Measurements from ENCODE around the gene HIKESHI. TPM values are rescaled to one million over a fixed set of nuclear protein-coding genes. Genes with fewer than 3 reads are reported as not detected.

HIKESHI gene
- total and polyA plus RNA-seq, 2 experiments from 2014 or later: 71.2 to 162 TPM

DNA sequence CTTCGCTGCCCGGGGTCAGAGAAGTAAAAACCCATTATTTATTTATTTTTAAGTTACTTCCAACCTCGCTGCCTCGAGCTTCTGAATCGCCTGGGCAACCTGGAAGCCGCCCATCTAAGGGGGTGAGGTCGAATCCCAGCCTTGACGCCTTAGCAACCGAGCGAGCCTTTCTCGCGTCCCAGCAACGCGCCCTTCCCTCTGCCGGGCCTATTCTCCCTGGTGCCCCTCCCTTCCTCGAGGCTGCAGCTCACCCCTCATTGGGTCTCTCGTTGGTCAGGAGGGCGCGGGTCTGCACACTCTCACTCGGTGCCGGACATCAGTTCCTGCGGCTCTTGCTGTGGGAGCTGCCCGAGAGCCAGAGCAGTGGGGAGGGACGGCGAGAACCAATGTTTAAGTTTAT is 72.5 kb downstream of the HIKESHI start, which contains the start of gene CCDC81:
Gene CCDC81 (plus strand): TSS at position 302 of the 400 bp plus-strand sequence. CDS start 277 bp downstream, outside the sequence.
- peak; percentile 100 for ATAC-seq

More for the DNA sequence above, 72.5 kb downstream of the HIKESHI start, which contains the start of gene CCDC81:
- no peaks in the 10 kb centered on the region for H3K27me3 ChIP-seq (ENCODE audit: insufficient read depth)
- H3K36me3 ChIP-seq (ENCODE audit: insufficient read depth): no peaks in the 10 kb centered on the region
- H3F3A ChIP-seq (replicated peaks; ENCODE audit: low read depth): no peaks in the 10 kb centered on the region
- peaks cover 11% of the 10 kb centered on the region for H3K4me1 ChIP-seq (ENCODE audit: insufficient read depth)
- no peaks in the 10 kb centered on the region for H3K79me2 ChIP-seq (replicated peaks; ENCODE audit: insufficient read depth)
- peak within 1 kb of the TSS; percentile 93 for H2AFZ ChIP-seq
- H3K27me3 Mint-ChIP-seq (ENCODE audit: insufficient read depth, low read depth, poor library complexity): peaks cover 3% of the 10 kb centered on the region
- peaks cover 13% of the 10 kb centered on the region for H3K4me1 Mint-ChIP-seq
- DNase-seq (ENCODE audit: low spot score): peak; percentile 95
- peak within 1 kb of the TSS; percentile 84 for H3K4me2 ChIP-seq
- TF ChIP-seq CREB1 (CRISPR knock-in tag; IDR thresholded peaks at IDR 0.05; ENCODE audit: low read depth) (no peak), EZH2phosphoT487 (IDR thresholded peaks at IDR 0.05; ENCODE audit: unreplicated experiment) (no peak), ZNF331 (CRISPR knock-in tag; IDR thresholded peaks at IDR 0.05; ENCODE audit: low read depth) (no peak)
- TF ChIP-seq, protein P1, sequence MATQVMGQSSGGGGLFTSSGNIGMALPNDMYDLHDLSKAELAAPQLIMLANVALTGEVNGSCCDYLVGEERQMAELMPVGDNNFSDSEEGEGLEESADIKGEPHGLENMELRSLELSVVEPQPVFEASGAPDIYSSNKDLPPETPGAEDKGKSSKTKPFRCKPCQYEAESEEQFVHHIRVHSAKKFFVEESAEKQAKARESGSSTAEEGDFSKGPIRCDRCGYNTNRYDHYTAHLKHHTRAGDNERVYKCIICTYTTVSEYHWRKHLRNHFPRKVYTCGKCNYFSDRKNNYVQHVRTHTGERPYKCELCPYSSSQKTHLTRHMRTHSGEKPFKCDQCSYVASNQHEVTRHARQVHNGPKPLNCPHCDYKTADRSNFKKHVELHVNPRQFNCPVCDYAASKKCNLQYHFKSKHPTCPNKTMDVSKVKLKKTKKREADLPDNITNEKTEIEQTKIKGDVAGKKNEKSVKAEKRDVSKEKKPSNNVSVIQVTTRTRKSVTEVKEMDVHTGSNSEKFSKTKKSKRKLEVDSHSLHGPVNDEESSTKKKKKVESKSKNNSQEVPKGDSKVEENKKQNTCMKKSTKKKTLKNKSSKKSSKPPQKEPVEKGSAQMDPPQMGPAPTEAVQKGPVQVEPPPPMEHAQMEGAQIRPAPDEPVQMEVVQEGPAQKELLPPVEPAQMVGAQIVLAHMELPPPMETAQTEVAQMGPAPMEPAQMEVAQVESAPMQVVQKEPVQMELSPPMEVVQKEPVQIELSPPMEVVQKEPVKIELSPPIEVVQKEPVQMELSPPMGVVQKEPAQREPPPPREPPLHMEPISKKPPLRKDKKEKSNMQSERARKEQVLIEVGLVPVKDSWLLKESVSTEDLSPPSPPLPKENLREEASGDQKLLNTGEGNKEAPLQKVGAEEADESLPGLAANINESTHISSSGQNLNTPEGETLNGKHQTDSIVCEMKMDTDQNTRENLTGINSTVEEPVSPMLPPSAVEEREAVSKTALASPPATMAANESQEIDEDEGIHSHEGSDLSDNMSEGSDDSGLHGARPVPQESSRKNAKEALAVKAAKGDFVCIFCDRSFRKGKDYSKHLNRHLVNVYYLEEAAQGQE (IDR thresholded peaks at IDR 0.05; ENCODE audit: unreplicated experiment): no peak
- TF ChIP-seq, protein P2, sequence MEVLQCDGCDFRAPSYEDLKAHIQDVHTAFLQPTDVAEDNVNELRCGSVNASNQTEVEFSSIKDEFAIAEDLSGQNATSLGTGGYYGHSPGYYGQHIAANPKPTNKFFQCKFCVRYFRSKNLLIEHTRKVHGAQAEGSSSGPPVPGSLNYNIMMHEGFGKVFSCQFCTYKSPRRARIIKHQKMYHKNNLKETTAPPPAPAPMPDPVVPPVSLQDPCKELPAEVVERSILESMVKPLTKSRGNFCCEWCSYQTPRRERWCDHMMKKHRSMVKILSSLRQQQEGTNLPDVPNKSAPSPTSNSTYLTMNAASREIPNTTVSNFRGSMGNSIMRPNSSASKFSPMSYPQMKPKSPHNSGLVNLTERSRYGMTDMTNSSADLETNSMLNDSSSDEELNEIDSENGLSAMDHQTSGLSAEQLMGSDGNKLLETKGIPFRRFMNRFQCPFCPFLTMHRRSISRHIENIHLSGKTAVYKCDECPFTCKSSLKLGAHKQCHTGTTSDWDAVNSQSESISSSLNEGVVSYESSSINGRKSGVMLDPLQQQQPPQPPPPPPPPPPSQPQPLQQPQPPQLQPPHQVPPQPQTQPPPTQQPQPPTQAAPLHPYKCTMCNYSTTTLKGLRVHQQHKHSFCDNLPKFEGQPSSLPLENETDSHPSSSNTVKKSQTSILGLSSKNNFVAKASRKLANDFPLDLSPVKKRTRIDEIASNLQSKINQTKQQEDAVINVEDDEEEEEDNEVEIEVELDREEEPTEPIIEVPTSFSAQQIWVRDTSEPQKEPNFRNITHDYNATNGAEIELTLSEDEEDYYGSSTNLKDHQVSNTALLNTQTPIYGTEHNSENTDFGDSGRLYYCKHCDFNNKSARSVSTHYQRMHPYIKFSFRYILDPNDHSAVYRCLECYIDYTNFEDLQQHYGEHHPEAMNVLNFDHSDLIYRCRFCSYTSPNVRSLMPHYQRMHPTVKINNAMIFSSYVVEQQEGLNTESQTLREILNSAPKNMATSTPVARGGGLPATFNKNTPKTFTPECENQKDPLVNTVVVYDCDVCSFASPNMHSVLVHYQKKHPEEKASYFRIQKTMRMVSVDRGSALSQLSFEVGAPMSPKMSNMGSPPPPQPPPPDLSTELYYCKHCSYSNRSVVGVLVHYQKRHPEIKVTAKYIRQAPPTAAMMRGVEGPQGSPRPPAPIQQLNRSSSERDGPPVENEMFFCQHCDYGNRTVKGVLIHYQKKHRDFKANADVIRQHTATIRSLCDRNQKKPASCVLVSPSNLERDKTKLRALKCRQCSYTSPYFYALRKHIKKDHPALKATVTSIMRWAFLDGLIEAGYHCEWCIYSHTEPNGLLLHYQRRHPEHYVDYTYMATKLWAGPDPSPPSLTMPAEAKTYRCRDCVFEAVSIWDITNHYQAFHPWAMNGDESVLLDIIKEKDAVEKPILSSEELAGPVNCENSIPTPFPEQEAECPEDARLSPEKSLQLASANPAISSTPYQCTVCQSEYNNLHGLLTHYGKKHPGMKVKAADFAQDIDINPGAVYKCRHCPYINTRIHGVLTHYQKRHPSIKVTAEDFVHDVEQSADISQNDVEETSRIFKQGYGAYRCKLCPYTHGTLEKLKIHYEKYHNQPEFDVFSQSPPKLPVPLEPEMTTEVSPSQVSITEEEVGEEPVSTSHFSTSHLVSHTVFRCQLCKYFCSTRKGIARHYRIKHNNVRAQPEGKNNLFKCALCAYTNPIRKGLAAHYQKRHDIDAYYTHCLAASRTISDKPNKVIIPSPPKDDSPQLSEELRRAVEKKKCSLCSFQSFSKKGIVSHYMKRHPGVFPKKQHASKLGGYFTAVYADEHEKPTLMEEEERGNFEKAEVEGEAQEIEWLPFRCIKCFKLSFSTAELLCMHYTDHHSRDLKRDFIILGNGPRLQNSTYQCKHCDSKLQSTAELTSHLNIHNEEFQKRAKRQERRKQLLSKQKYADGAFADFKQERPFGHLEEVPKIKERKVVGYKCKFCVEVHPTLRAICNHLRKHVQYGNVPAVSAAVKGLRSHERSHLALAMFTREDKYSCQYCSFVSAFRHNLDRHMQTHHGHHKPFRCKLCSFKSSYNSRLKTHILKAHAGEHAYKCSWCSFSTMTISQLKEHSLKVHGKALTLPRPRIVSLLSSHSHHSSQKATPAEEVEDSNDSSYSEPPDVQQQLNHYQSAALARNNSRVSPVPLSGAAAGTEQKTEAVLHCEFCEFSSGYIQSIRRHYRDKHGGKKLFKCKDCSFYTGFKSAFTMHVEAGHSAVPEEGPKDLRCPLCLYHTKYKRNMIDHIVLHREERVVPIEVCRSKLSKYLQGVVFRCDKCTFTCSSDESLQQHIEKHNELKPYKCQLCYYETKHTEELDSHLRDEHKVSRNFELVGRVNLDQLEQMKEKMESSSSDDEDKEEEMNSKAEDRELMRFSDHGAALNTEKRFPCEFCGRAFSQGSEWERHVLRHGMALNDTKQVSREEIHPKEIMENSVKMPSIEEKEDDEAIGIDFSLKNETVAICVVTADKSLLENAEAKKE (CRISPR knock-in tag; IDR thresholded peaks at IDR 0.05): no peak
- TF ChIP-seq, protein P3, sequence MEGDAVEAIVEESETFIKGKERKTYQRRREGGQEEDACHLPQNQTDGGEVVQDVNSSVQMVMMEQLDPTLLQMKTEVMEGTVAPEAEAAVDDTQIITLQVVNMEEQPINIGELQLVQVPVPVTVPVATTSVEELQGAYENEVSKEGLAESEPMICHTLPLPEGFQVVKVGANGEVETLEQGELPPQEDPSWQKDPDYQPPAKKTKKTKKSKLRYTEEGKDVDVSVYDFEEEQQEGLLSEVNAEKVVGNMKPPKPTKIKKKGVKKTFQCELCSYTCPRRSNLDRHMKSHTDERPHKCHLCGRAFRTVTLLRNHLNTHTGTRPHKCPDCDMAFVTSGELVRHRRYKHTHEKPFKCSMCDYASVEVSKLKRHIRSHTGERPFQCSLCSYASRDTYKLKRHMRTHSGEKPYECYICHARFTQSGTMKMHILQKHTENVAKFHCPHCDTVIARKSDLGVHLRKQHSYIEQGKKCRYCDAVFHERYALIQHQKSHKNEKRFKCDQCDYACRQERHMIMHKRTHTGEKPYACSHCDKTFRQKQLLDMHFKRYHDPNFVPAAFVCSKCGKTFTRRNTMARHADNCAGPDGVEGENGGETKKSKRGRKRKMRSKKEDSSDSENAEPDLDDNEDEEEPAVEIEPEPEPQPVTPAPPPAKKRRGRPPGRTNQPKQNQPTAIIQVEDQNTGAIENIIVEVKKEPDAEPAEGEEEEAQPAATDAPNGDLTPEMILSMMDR (conservative IDR thresholded peaks at IDR 0.05; ENCODE audit: low read depth in 2 of 2): no peak
- no peak within 1 kb of the TSS for H3K27ac ChIP-seq (ENCODE audit: low read depth)
- no peak within 1 kb of the TSS for H3K27ac Mint-ChIP-seq
- H4K20me1 ChIP-seq (replicated peaks; ENCODE audit: insufficient read depth): no peaks in the 10 kb centered on the region
- H3K4me3 ChIP-seq: peak within 1 kb of the TSS; percentile 50
- H3K4me3 Mint-ChIP-seq: peak within 1 kb of the TSS; percentile 72
- peaks cover 3% of the 10 kb centered on the region; the same call in 1 of the 3 replicates for H3K9me3 Mint-ChIP-seq
- H3K36me3 Mint-ChIP-seq (ENCODE audit: low read depth): peaks cover 6% of the 10 kb centered on the region; the same call in 2 of the 3 replicates
- no peaks in the 10 kb centered on the region for H3K9me2 ChIP-seq (ENCODE audit: insufficient read depth)
